Measurements from ENCODE around the gene RPTOR. TPM values are rescaled to one million over a fixed set of nuclear protein-coding genes. Genes with fewer than 3 reads are reported as not detected.

RPTOR gene
- total RNA-seq, 1 donor: 27.9 TPM

DNA sequence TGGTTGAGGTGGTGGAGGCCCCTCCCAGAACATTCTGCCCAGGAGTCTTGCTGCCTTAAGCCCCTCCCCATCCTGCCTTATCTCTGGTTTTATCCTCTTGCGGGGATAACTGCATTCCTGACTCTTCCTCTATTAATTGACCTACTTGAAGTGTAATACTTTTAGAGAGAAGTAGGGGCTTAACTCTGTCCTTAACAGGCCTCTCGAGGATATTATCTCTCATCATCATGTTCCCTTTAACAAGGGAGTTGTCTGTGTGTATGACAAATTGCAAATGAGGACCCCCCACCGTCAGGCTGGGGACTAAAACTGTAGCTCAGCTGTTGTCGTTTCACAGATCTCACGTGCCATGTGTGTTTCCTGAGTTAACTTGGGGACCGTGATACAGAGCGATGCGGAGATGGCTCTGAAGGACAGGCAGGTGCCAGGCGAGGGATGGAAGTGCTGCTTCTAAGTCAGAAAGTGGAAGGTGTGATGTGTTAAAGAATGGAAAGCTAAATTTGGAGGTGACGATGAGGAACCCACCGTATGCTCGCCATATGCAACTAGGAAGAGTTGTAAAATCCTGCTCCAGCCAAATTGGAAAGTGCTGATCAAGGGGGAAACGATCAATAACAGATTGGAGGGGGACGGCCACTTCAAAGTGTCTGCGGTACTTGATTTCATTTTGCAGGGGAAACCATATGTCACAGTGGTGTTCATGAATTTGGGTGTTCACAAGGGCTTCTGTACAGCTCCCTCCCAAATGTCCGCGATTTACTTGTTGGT, 106.3 kb downstream of the RPTOR start:
- Histone ChIP-seq H3K4me3 (ENCODE audit: insufficient read depth, low read length) (no peak overlapping the region), H3K9me3 (ENCODE audit: low read depth, low read length) (no peaks in the 10 kb centered on the region), H3K4me1 (ENCODE audit: insufficient read depth, low read length) (peaks cover 43% of the 10 kb centered on the region), H2AFZ (ENCODE audit: low read length) (no peak overlapping the region), H3K27ac (ENCODE audit: low read depth, low read length) (peak overlapping the region; percentile 95), H3K79me2 (ENCODE audit: insufficient read depth, low read length) (peaks cover 62% of the 10 kb centered on the region), H3K4me2 (ENCODE audit: insufficient read depth, low read length) (no peak overlapping the region), H4K20me1 (ENCODE audit: insufficient read depth, low read length) (peaks cover 3% of the 10 kb centered on the region), H3K27me3 (ENCODE audit: insufficient read depth, low read length) (no peaks in the 10 kb centered on the region), H3K36me3 (ENCODE audit: insufficient read depth, low read length) (no peaks in the 10 kb centered on the region)
- TF ChIP-seq, protein P1, sequence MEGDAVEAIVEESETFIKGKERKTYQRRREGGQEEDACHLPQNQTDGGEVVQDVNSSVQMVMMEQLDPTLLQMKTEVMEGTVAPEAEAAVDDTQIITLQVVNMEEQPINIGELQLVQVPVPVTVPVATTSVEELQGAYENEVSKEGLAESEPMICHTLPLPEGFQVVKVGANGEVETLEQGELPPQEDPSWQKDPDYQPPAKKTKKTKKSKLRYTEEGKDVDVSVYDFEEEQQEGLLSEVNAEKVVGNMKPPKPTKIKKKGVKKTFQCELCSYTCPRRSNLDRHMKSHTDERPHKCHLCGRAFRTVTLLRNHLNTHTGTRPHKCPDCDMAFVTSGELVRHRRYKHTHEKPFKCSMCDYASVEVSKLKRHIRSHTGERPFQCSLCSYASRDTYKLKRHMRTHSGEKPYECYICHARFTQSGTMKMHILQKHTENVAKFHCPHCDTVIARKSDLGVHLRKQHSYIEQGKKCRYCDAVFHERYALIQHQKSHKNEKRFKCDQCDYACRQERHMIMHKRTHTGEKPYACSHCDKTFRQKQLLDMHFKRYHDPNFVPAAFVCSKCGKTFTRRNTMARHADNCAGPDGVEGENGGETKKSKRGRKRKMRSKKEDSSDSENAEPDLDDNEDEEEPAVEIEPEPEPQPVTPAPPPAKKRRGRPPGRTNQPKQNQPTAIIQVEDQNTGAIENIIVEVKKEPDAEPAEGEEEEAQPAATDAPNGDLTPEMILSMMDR (IDR thresholded peaks at IDR 0.05; ENCODE audit: extremely low read depth, low read depth, low read length): no peak
- no peak for DNase-seq (ENCODE audit: insufficient read length, low spot score, missing footprints)

DNA sequence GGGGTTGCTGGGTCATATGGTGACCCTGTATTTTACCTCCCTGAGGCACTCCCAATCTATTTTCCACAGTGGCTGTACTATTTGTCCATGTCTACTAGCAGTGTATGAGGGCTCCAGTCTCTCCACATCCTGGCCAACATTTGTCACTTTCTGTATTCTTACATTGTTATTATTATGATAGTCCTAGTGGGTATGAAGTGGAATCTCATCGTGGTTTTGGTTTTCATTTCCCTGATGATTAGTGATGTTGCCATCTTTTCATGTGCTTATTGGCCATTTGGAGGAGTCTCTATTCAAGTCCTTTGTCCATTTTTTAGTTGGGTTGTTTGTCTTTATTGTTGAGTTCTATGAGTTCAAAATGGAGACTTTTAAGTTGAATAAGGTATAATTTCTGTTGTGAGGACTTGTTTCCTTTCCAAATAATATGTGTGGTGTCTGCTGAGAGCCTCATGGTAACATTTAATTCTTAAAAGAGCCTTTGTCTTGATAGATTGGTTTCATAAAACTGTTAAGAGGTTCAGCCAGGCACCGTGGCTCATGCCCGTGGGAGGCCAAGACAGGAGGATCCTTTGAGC, 108.2 kb downstream of the RPTOR start:
- H3K4me3 ChIP-seq (ENCODE audit: insufficient read depth, low read length): no peak overlapping the region
- H3K27me3 ChIP-seq (ENCODE audit: insufficient read depth, low read length): no peaks in the 10 kb centered on the region
- no peaks in the 10 kb centered on the region for H3K36me3 ChIP-seq (ENCODE audit: insufficient read depth, low read length)
- peaks cover 11% of the 10 kb centered on the region for H4K20me1 ChIP-seq (ENCODE audit: insufficient read depth, low read length)
- H3K9me3 ChIP-seq (ENCODE audit: low read depth, low read length): no peaks in the 10 kb centered on the region
- DNase-seq (ENCODE audit: insufficient read length, low spot score, missing footprints): peak; percentile 36
- H3K4me2 ChIP-seq (ENCODE audit: insufficient read depth, low read length): no peak overlapping the region
- peaks cover 34% of the 10 kb centered on the region for H3K4me1 ChIP-seq (ENCODE audit: insufficient read depth, low read length)
- H3K79me2 ChIP-seq (ENCODE audit: insufficient read depth, low read length): peaks cover 72% of the 10 kb centered on the region
- no peak overlapping the region for H3K27ac ChIP-seq (ENCODE audit: low read depth, low read length)
- TF ChIP-seq, protein P1 (IDR thresholded peaks at IDR 0.05; ENCODE audit: extremely low read depth, low read depth, low read length): no peak
- H2AFZ ChIP-seq (ENCODE audit: low read length): no peak overlapping the region

DNA sequence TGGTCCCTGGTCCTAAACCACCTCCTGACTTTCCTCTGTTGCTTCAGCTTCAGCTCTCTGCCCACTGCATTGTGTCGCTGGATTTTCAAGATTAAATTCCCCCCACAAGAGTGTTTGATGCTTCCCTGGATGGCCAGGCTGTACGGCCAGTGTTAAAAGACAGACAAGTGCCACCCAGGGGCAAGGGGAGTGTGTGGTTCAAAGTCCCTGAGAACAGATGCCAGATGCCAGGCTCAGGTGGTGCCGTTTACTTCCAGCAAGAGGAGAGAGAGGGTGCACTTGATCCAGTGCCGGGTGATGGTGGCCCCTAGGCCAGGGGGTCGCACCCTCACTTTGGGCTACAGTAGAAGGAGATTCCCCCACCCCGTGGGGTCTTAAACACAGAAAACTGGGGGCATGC, 109.2 kb downstream of the RPTOR start:
- H4K20me1 ChIP-seq (ENCODE audit: insufficient read depth, low read length): peaks cover 14% of the 10 kb centered on the region
- no peak overlapping the region for H3K4me2 ChIP-seq (ENCODE audit: insufficient read depth, low read length)
- peaks cover 24% of the 10 kb centered on the region for H3K4me1 ChIP-seq (ENCODE audit: insufficient read depth, low read length)
- H2AFZ ChIP-seq (ENCODE audit: low read length): no peak overlapping the region
- no peak for DNase-seq (ENCODE audit: insufficient read length, low spot score, missing footprints)
- no peaks in the 10 kb centered on the region for H3K27me3 ChIP-seq (ENCODE audit: insufficient read depth, low read length)
- H3K27ac ChIP-seq (ENCODE audit: low read depth, low read length): no peak overlapping the region
- H3K79me2 ChIP-seq (ENCODE audit: insufficient read depth, low read length): peaks cover 75% of the 10 kb centered on the region
- no peak overlapping the region for H3K4me3 ChIP-seq (ENCODE audit: insufficient read depth, low read length)
- no peaks in the 10 kb centered on the region for H3K9me3 ChIP-seq (ENCODE audit: low read depth, low read length)
- no peaks in the 10 kb centered on the region for H3K36me3 ChIP-seq (ENCODE audit: insufficient read depth, low read length)
- TF ChIP-seq, protein P1 (IDR thresholded peaks at IDR 0.05; ENCODE audit: extremely low read depth, low read depth, low read length): no peak

DNA sequence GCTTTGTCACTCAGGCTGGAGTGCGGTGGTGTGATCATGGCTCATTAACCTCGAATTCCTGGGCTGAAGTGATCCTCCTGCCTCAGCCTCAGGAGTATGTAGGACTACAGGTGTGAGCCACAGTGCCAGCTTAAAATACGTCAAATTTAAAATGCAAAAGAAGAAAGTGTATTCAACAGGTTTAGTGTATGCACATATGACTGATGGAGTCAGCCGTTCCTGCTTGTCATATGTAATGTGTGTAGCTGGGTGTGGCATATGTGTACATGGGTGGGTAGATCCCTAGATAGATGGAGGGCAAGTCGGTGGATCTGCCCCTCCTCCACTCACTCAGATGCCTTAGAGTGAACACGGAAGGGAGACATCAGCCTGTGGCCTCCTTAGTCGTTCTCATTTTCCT, 111.0 kb downstream of the RPTOR start:
- TF ChIP-seq, protein P1 (IDR thresholded peaks at IDR 0.05; ENCODE audit: extremely low read depth, low read depth, low read length): no peak
- Histone ChIP-seq H3K27ac (ENCODE audit: low read depth, low read length) (no peak overlapping the region), H2AFZ (ENCODE audit: low read length) (no peak overlapping the region), H3K27me3 (ENCODE audit: insufficient read depth, low read length) (no peaks in the 10 kb centered on the region), H3K9me3 (ENCODE audit: low read depth, low read length) (no peaks in the 10 kb centered on the region), H3K4me1 (ENCODE audit: insufficient read depth, low read length) (peaks cover 7% of the 10 kb centered on the region), H4K20me1 (ENCODE audit: insufficient read depth, low read length) (peaks cover 16% of the 10 kb centered on the region), H3K36me3 (ENCODE audit: insufficient read depth, low read length) (no peaks in the 10 kb centered on the region), H3K79me2 (ENCODE audit: insufficient read depth, low read length) (peaks cover 71% of the 10 kb centered on the region), H3K4me3 (ENCODE audit: insufficient read depth, low read length) (no peak overlapping the region), H3K4me2 (ENCODE audit: insufficient read depth, low read length) (no peak overlapping the region)
- no peak for DNase-seq (ENCODE audit: insufficient read length, low spot score, missing footprints)
